HG03354 (cell line): ENCODE data around the gene KY.

Source experiments
- ATAC-seq: cut with Tn5 transposase; IDR thresholded peaks from one replicate; pipeline ENCODE4 v1.9.1; 2021; ENCODE audit warnings: mild to moderate bottlenecking; ENCODE audit not compliant: unreplicated experiment, poor library complexity, severe bottlenecking

KY gene, protein sequence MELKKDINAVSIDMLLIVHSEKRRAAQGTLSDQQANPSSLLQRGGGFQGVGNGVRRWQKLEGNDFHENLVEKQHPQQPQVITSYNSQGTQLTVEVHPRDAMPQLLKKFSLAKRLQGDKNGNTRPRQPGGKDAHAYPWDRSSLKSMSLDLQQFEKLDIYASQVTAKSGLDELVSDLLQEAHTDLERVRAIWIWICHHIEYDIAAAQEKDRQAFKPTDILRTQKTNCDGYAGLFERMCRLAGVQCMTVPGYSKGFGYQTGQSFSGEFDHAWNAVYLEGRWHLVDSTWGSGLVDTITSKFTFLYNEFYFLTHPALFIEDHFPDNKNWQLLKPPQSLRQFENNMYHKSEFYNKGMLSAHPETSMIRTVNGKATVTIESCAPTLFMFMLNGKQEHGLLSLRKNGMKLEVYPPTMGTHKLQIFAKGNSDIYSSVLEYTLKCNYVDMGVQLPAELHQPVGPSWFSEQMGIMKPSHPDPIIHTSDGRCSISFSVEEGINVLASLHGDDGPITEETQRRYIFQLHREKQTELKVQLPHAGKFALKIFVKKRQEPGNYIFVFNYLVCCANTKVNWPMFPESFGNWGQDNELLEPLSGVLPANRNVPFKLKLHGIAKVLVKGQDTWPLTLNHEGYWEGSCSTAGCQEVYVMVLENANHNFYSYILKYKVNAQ

DNA sequence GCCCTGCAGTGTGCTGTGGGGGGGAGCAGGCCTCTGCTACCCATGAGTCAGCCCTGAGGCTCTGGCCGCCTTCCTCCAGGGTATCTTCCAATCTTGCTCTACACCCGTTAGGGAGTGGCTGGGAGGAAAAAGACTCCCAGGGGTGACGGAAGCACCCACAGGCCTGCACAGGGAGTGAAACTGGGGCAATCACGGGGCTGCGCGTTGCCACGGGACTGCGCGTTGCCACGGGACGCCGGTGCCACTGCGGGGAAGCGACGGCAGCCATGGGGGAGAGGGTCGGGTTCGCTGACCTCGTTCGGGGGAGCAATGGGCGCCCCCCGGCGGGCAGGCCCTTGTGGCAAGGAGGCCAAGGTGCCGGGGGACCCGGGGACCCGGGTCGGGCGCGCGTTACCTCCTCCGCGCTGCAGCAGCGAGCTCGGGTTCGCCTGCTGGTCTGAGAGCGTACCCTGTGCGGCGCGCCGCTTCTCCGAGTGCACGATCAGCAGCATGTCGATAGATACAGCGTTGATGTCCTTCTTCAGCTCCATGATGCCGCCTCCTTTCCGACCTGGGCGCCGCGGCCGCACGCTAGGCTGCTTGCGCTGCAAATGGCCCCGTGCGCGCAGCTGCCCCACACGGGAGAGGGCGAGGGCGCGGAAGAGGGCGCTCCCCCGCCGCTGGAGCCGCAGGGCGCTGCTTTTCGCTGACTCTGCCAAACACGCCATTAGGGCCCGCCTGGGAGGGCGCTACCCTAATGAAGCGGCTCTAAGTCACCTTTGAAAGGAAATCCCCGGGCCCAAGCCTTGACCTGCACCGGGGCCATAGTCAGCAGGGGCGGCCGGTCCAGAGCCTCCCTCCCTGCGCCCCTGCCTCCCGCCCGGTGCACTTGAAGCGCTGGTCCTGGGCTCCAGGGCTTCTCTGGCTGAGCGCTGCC, at the start of gene KY:
TSS of gene KY (minus strand) at position 592 of the 916 bp plus-strand sequence. CDS start at position 530, 62 bp downstream.
- ATAC-seq = no peak

DNA sequence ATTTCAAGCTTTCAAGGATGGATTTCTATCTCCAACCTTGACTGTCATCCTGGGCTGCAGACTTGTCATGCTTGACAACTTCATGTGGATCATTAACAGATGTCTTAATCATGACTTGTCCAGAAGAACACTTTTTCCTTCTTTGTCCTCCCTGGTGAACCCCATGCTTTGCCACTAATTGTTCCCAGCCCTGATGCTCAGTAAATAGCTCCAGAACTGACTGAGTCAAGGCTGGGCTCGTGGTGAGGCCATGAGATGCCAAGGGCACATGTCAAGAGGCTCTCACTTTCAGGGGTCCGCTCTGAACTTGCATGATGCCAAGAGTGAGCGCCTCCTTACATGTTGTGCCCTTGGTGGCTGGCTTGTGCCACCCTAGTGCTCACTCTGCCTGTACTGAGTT, 48.9 kb upstream of the KY start:
- ATAC-seq = no peak

DNA sequence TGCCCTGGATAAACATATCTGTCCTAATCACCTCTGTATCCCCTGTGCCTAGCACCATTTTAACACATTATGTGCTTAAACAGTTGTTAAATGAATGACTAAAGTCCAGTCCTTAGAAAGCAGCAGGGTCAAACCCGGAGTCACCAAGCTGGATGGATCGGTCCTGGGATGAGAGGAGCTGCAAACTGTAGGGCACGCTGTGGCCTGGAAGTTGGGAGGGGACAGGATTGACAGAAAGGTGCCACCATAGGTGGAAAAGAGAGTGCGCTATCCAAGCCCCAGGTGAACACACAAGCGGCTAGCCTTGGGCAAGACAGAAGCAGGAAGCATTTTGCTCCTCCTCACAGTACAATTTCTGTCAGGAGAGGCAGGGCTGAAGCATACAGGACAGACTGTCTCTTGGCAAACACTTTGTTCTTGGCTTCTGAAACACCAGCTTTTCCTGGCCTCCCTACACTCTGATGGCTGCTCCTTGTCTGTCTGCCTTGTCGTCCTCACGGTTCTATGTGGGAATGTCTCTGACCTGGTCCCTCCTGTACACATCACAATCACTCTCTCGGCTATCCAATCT, 48.4 kb upstream of the KY start:
- no peak for ATAC-seq

DNA sequence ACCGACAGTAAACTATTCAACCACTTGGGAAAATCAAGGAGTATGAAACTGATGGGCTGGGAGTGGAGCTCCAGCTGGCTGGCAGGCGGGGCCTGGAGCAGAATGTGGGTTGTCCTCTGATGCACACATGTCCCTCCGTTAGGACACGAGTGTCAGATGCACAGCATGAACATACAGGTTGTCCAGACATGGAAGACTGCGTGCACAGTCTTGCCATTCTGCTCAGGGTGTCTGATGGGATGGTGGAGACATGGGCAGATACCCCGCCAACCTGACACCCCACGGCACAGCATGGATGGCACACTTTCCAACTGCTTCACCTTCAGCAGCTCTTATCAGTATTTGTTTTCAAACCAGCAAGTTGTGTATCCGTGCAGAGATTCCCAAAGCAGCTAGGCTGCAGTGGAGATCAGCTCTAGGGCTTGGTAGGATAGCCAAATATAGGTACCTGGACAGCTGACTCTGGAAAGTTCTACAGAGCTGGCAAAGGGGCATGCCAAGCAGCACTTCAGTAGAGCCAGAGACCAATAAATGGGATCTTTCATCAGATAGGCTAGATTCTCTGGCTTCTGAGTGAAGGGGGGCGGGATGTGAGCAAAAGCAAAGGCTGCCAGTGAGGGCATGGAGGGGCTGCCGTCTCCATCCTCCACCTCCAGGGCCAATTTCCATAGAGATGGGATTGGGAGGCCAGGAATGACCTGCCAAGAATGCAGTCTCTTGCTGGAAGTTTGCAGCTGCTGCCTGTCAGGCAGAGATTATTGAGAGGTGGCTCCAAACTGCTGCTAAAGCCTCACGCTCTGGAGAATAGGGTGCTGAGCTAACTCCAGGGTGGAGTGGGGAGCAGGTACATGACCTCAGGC, 47.2 kb upstream of the KY start:
- ATAC-seq = no peak

DNA sequence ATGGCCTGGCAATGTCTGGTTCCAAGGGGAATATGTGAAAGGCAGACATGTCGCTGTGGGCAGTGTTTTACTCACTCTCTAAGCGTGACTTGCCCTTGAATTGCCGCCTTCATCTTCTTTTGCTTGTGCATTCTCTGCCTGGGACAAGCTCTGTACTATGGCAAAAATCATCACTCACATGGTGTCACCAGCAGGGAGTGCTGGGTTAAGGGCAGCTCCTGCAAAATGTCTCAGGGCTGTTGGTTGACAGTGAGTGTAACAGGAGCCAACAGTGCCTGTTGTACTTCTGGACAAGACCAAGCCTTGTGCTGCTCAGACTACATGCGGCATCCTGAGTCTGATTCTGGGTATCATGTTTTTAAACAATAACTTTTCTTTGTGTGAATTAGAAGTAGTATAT, 45.3 kb upstream of the KY start:
- ATAC-seq = no peak

DNA sequence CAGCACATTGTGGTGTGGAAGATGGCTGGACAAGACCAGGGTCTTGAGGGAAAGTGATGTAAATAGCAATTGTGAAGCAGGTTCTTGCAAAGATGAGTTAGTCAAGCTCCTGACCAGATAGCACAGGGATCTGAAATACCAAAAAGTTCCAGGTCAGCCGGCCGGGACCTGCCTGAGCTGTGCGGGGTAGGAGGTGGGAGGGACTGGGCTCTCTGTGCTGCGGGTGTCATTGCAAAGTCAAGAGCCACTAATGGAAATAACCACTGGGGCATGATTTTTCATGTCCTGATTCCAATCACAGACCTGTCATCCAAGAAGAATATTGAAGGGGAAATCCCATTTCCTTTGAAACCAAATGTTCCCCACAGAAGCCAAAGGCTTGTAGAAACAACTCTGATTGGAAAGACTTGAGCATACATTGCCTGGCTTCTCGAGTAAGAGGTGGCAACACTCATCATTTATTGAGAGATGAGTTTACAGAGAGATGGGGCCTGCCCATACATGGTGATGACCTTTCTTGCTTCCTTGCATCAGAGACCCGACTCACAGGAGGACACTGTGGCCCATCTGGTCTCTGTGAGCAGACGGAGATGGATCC, 44.2 kb upstream of the KY start:
- no peak for ATAC-seq

DNA sequence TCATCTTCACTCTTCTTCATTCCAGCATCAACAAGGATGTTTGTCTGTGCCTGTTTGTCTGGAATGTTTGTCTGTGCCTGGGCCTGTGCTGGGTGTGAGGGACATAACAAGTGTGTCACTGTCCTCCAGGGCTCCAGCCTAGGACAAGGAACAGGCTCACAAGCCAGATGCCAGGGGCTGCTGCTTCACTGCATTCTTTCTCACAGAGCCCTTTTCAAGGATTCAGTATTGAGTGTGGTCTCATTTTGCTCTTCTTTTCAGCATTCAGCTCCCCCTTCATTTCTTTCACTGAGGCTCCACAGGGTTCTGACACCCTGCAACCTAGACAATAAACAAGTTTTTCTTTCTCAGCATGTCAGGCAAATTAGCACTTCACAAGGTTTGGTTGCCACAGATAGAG, 43.6 kb upstream of the KY start:
- ATAC-seq = no peak

DNA sequence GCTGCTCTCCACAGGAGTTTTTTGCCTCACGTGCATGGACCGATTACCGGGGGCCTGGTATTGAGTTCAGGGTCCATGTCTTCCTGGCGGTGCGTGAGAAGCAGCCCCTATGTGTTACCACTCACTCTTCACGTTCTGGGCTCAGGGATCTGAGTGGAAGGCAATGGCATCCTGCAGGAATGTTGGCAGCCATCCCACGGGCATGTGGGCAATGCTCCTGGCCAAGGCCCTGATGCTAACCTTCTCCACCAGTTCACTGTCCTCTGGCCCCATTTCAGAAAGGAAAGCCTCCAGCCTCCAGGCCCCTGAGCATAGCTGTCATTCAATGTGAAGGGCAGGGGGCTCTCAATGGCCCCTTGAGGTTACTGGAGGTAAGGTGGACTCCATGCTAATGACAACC, 43.0 kb upstream of the KY start:
- ATAC-seq = no peak

DNA sequence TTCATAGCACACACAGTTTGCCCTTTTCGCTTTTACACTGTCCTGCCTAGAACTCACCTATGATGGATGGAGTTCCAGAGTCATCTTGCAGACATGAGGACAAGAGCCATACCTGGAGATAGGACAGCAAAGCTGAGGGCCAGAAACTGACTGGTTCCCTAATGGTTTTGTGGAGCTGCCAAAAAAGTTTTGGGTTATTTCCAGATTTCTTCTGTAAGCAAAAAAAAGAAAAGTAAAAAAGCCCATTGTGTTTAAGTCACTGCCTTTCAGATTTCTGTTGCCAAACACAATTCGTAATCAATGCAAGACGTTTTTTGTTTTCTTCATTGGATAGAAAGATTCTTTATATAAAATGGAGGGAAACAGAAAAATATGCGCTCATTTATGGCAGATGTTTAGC, 42.4 kb upstream of the KY start:
- no peak for ATAC-seq

DNA sequence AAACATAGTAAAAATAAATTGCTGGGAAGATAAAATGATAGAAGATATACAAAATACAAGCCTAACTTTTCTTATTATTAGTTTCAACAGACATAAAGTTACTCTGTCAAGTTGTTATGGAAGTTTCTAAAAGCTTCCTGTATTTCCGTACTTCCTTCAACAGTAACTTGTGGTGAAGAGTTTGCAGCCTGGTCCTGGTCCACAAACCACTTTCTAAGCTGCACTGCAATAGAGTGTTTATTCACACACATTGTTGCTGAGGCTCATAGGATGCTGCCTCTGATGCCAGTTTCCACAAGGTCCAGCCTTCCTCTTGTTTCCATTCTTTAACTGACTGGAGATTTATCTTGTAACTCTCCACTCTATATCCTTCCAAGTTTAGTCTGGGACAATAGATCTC, 39.4 kb upstream of the KY start:
- no peak for ATAC-seq

DNA sequence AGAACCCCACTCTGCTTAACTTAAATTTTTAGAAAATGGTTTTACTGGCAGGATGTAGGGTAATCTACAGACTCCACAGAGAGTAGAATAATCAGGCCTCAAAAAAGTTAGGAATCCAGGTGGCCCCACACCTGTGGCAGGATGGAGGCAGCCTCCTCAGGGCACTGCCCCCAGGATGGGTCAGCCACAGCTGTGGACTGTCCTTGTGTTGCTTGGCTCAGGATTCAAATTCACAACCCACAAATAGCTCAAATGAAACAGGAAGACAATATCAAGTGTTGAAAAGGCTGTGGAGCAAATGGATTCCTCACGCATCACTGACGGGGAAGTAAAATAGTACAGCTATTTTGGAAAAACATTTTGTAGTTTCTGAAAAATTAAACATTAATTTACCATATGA, 36.8 kb upstream of the KY start:
- ATAC-seq = no peak

DNA sequence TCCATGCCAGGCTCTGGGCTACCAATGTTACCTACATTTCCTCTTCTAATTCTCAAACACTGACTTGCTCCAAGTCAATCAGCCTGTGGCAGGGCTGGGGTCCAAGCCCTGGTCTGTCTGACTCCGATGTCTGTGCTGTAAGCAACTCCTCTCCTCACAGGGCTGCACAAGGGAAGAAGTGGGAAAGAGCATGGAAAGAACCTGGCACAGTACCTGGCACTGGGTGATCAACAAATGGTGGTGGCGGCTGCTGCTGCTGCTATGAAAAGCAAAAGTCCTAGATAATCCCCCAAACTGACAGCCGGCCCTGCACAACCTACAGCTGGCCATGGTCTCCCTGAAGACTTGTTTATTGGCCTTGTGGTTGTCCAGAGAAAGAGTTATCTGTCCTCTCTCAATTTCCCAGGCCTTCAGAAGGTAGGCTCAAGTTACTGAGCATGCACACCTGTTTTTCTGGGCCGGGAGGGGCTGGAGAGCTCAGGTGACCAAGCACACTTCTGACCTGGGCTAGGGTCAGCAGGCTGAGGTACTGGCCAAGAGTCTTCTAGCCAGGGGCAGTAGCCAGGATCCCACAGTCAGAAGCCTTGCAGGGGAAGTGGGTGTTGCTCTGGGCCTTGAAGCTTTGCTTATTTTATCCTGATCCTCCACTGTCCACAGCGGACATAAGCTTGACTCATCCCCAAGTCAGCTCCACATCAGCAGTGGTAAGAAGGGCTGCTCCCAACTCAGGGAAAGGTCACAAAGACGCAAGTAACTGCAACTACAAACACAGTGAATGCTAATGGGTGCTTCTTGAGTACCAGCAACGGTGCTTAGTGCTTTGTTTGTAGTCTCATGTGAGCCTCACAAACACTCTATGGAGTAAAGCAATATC, 35.3 kb upstream of the KY start:
- ATAC-seq = no peak

DNA sequence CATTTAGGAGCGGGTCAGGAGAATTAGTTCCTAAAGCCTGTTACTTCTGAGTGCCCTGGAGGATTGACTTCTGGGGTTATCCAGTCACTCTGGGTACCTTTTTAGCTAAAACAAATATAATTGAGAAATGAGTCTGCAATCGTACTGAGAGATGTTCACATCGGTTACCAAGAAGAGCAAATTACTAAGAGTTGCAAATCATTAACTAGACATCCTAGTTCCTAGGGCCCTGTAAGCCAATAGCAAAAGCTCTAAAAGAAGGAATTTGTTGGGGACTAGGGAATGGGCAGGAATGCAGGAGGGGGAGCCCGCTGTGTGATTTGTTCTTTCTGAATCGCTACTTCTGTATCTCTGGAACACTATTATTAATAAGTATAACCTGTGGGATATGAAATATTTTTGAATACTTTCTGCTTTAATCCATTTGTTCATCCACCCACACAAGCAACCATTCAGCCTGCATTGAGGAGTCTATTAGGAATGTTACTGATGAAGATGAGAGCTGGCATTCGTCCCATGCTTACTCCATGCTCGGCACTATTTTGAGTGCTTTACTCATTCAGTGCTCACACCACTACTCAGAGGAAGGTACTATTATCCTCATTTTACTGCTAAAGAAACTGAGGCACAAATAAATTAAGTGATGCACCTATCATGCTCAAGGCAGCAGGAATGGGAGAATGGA, 31.5 kb upstream of the KY start:
- no peak for ATAC-seq

DNA sequence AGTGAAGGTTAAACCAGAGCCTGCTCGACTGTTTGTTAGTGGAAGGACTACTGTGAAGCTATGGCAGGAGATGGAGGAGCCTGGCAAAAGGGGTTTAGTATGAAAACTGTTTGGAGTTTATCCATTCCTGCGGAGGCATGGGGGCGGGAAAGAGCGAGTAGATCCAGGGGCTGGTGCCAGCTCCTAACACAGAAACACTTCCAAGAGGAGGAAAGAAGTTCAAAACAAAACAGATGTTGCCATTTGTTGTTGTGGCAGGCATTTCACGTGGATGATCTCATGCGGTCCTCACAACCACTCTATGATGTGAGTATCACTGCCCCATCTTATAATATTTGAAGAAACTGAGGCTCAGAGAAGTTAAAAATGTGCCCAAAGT, 30.7 kb upstream of the KY start:
- ATAC-seq = no peak

DNA sequence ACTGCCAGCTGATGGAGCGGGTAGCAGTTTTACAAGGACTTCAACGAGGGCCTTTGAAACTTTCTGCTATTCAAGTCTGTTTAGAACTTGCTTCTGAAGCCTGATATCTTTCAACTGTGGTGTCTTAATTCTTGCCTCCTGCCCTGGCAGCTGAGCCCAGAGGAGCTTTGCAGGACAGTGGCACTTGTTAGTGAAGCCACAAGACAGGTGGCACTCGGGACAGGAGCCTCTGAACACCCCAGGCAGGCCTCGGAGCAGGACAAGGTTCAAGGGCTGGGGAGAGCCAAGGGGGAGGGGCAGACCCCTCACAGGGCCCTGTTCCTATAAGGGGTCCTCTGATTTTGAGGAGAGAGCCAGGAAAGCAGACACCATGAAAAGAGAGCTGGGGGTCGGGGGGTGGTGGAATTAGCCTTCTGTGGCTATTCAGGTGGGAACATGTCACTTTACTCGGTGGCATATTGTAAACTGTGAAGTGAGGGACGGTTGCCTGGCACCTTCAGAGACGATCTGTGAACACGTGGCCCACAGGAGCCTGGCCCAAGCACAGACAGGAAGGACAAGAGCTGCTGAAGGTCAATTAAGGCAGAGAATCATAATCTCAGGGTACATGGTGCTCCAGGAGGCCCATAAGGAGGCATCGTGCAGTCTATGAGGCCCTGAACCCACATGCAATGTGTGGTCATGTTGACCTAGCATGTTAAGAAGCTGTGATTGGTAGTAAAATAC, 30.1 kb upstream of the KY start:
- ATAC-seq = no peak

DNA sequence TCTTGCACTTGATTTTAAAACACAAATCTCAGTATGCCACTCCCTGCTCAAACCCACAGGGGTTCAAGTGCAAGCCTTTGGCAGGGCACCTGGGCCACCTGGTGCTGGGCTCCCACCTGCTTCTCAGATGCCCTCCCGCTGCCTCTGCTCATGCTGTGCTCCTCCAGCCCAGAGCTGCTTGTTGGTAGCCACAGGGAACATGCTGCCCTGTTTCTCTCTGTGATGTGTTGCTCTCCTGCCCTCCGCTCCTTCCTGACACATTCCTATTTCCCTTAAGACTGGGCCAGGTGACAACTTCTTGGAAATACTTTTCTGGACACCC, 27.1 kb upstream of the KY start:
- no peak for ATAC-seq
